Limb (tissue), 2 donors: ENCODE results near the gene PCDHB5.
"Not testable (repeated sequence)": the region's sequence is repeated elsewhere in the genome, so short reads cannot be mapped to it uniquely, and the experiment has no call there.

Experiments
- DNase-seq, 2 donors: peaks; one replicate each; pipeline ENCODE4 v3.0.0-alpha.2; 2016; ENCODE audit errors: extremely low spot score in 2 of 2

The PCDHB5 gene

DNA sequence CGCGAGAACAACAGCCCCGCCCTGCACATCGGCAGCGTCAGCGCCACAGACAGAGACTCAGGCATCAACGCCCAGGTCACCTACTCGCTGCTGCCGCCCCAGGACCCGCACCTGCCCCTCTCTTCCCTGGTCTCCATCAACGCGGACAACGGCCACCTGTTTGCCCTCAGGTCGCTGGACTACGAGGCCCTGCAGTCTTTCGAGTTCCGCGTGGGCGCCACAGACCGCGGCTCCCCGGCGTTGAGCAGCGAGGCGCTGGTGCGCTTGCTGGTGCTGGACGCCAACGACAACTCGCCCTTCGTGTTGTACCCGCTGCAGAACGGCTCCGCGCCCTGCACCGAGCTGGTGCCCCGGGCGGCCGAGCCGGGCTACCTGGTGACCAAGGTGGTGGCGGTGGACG, 16.6 kb downstream of the PCDHB5 start:
- DNase-seq, result not testable (repeated sequence)

DNA sequence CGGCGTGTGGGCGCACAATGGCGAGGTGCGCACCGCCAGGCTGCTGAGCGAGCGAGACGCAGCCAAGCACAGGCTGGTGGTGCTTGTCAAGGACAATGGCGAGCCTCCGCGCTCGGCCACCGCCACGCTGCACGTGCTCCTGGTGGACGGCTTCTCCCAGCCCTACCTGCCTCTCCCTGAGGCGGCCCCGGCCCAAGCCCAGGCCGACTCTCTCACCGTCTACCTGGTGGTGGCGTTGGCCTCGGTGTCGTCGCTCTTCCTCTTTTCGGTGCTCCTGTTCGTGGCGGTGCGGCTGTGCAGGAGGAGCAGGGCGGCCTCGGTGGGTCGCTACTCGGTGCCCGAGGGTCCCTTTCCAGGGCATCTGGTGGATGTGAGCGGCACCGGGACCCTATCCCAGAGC, 17.1 kb downstream of the PCDHB5 start:
- not testable (repeated sequence) for DNase-seq

DNA sequence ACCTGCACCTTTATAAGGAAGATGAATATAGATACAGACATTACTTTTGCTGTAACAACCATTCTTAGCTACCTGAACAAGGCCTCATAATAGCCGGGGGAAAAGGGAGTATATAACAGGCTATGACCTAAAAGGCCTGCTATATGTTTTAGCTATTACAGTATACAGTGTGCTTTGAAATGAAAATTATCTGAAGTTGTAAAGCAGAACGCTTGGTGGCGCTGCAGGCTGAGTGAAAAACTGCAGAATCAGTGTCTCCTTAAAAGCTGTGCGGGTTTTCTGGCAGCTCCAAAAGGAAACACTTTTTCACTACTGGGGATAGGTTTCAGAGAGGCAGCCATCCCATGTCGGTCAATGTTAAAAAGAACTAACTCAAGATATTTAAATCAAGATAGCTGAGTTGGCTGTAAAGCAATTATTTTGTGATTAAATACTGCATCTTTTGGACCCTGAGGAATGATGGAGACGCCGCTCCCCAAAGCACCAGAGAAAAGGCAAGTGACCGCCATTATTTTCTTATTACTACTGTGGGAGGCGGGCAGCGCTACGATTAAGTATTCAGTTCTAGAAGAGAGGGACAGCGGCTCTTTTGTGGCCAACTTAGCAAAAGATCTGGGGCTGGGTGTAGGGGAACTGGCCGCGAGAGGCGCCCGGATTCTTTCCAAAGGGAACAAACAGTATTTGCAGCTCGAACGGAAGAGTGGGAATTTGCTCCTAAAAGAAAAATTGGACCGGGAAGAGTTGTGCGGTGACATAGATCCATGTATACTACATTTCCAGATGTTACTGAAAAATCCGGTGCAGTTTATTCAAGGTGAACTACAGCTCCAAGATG, 20.8 kb downstream of the PCDHB5 start:
- no peak for DNase-seq

DNA sequence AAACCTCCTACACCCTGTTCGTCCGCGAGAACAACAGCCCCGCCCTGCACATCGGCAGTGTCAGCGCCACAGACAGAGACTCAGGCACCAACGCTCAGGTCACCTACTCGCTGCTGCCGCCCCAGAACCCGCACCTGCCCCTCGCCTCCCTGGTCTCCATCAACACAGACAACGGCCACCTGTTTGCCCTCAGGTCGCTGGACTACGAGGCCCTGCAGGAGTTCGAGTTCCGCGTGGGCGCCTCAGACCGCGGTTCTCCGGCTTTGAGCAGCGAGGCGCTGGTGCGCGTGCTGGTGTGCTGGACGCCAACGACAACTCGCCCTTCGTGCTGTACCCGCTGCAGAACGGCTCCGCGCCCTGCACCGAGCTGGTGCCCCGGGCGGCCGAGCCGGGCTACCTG, 22.4 kb downstream of the PCDHB5 start:
- DNase-seq, result not testable (repeated sequence)

DNA sequence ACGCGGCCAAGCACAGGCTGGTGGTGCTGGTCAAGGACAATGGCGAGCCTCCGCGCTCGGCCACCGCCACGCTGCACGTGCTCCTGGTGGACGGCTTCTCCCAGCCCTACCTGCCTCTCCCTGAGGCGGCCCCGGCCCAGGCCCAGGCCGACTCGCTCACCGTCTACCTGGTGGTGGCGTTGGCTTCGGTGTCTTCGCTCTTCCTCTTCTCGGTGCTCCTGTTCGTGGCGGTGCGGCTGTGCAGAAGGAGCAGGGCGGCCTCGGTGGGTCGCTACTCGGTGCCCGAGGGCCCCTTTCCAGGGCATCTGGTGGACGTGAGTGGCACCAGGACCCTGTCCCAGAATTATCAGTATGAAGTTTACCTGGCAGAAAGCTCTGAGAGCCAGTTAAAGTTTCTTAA, 22.9 kb downstream of the PCDHB5 start:
- DNase-seq, result not testable (repeated sequence)

DNA sequence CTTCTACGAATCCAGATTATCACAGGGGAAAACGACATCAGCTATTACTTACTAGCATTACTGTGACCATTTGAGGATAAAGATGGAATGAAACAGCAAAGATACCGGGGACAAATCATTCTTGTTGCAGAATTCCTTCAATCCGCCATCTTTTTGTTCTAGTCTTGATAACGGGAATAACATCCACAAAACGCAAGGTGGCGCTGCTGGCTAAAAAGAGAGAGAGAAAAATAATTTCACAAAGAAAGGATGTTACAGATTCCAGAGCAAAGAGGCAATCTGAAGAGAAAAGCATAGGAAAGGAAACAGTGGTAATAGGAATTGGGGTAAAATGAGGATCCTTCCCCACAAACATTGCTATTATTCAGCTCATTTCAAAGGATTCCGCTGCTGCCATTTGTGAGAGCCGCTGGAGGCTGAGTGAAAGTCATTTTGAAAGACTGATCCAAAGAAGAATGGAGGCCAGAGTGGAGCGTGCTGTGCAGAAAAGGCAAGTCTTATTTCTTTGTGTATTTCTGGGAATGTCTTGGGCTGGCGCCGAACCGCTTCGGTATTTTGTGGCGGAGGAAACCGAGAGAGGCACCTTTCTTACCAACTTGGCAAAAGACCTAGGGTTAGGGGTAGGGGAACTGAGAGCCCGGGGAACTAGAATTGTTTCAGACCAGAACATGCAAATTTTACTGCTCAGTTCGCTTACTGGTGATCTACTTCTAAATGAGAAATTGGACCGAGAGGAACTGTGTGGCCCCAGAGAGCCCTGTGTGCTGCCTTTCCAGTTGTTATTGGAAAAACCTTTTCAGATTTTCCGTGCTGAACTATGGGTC, 37.6 kb downstream of the PCDHB5 start, which contains the start of gene PCDHB7:
TSS of gene PCDHB7 (plus strand) at position 264 of the 824 bp plus-strand sequence. CDS start at position 456, 192 bp downstream.
- DNase-seq, result peak; percentile 7 to 40

DNA sequence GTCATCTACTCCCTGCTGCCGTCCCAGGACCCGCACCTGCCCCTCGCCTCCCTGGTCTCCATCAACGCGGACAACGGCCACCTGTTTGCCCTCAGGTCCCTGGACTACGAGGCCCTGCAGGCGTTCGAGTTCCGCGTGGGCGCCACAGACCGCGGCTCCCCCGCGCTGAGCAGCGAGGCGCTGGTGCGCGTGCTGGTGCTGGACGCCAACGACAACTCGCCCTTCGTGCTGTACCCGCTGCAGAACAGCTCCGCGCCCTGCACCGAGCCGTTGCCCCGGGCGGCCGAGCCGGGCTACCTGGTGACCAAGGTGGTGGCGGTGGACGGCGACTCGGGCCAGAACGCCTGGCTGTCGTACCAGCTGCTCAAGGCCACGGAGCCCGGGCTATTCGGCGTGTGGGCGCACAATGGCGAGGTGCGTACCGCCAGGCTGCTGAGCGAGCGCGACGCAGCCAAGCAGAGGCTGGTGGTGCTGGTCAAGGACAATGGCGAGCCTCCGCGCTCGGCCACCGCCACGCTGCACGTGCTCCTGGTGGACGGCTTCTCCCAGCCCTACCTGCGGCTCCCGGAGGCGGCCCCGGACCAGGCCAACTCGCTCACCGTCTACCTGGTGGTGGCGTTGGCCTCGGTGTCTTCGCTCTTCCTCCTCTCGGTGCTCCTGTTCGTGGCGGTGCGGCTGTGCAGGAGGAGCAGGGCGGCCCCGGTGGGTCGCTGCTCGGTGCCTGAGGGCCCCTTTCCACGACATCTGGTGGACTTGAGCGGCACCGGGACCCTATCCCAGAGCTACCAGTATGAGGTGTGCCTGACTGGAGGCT, 39.5 kb downstream of the PCDHB5 start:
- DNase-seq, result not testable (repeated sequence)

DNA sequence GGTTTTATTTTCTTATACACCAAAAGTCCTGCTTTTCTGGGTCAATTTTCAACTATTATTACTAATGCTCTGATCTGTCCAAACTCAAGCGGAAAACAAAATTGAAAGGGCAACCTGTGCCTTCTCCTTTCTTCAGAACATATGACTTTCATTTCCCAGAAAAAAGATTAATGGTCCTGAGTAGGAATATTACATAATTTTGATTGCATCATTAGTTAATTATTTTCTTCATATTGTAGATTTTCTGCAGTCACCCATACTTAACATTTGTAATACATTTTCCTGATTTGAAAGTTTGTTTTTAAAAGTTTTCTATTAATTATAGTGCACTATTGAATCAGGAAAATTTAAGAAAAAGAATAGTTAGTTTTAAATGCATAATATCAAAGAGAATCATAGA, 40.9 kb downstream of the PCDHB5 start:
- DNase-seq, result no peak

DNA sequence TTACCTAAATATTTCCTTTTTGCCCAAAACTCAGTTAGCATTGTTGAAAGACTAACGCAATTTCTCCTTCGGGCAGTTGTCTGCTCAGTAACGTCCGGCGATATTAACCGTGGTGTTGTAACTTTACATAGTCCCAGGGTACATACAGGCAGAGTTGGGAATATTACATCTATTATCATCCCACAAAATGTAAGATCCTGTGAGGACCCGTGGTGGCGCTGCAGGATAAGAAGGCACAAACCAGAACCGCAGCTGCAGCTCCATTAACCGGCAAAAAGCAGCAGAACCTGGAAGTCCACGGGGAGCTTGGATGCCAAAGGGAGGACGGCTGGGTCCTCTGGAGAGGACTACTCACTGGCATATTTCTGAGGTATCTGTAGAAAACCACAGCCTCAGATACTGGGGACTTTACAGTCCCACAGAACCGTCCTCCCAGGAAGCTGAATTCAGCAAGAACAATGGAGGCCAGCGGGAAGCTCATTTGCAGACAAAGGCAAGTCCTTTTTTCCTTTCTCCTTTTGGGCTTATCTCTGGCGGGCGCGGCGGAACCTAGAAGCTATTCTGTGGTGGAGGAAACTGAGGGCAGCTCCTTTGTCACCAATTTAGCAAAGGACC, 42.7 kb downstream of the PCDHB5 start, which contains the start of gene PCDHB8:
TSS of gene PCDHB8 (plus strand) at position 214 of the 615 bp plus-strand sequence. CDS start at position 459, 245 bp downstream.
- DNase-seq, result not testable (repeated sequence)

DNA sequence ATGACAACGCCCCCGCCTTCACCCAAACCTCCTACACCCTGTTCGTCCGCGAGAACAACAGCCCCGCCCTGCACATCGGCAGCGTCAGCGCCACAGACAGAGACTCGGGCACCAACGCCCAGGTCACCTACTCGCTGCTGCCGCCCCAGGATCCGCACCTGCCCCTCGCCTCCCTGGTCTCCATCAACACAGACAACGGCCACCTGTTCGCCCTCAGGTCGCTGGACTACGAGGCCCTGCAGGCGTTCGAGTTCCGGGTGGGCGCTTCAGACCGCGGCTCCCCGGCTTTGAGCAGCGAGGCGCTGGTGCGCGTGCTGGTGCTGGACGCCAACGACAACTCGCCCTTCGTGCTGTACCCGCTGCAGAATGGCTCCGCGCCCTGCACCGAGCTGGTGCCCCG, 44.4 kb downstream of the PCDHB5 start:
- not testable (repeated sequence) for DNase-seq

DNA sequence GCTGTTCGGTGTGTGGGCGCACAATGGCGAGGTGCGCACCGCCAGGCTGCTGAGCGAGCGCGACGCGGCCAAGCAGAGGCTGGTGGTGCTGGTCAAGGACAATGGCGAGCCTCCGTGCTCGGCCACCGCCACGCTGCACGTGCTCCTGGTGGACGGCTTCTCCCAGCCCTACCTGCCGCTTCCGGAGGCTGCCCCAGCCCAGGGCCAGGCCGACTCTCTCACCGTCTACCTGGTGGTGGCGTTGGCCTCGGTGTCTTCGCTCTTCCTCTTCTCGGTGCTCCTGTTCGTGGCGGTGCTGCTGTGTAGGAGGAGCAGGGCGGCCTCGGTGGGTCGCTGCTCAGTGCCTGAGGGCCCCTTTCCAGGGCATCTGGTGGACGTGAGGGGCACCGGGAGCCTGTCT, 44.9 kb downstream of the PCDHB5 start:
- DNase-seq, result not testable (repeated sequence)

DNA sequence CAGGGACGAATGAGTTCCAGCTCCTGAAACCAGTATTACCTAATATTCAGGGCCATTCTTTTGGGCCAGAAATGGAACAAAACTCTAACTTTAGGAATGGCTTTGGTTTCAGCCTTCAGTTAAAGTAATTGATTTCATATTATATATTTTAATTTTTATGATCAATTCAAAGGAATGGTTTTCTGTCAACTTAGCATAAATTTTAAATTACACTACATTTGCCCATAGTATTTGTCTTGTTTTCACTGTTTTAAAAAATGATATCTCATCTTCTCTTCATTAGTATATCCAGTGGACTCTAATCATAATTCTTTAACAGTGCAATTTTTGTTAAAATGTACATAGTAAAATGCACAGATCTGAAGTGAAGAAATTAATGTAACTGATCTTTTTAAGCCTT, 45.3 kb downstream of the PCDHB5 start:
- no peak for DNase-seq

DNA sequence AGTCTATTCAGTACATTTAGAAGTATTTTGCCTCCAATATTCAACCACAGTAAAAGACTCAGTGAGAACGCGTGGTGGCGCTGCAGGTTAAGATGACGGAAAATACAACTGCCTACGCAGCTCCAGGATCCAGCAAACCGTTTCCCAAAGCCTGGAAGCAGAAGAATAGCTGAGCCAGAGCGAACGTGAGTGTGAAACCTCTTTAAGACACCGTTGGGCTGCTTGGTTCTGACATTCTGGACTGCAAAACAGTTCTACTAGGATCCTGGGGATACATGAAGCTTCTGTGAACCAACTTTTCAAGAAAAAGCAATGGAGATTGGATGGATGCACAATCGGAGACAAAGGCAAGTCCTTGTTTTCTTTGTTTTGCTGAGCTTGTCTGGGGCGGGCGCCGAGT, 47.2 kb downstream of the PCDHB5 start, which contains the start of gene PCDHB16:
TSS of gene PCDHB16 (plus strand) at position 140 of the 400 bp plus-strand sequence. CDS start at position 313, 173 bp downstream.
- DNase-seq, result peak in 1 of 2 donors; percentile 43

DNA sequence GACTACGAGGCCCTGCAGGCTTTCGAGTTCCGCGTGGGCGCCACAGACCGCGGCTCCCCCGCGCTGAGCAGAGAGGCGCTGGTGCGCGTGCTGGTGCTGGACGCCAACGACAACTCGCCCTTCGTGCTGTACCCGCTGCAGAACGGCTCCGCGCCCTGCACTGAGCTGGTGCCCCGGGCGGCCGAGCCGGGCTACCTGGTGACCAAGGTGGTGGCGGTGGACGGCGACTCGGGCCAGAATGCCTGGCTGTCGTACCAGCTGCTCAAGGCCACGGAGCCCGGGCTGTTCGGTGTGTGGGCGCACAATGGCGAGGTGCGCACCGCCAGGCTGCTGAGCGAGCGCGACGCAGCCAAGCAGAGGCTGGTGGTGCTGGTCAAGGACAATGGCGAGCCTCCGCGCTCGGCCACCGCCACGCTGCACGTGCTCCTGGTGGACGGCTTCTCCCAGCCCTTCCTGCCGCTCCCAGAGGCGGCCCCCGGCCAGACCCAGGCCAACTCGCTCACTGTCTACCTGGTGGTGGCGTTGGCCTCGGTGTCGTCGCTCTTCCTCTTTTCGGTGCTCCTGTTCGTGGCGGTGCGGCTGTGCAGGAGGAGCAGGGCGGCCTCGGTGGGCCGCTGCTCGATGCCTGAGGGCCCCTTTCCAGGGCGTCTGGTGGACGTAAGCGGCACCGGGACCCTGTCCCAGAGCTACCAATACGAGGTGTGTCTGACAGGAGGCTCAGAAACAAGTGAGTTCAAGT, 49.3 kb downstream of the PCDHB5 start:
- not testable (repeated sequence) for DNase-seq

DNA sequence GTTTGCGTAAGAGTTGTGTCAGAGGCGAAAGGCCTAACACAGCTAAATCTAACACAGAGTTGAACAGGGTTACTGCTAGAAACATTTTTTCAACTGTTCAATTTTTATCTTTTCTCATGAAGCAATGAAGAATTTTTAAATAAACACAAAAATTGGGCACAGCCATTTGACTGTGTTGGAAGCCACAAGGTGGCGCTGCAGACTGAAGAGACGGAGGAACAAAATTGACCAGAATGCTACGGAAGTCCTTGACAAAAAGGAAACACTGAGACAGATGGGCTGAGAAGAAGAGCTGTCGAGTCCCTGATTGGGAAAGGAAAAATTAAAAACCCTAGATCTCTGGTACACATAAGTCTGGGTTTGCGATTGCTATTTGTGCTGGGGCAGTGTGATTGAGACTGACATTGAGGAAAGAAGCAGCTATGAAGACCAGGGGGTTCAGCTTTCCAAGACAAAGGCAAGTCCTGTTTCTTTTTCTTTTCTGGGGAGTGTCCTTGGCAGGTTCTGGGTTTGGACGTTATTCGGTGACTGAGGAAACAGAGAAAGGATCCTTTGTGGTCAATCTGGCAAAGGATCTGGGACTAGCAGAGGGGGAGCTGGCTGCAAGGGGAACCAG, 52.0 kb downstream of the PCDHB5 start, which contains the start of gene PCDHB9:
TSS of gene PCDHB9 (plus strand) at position 265 of the 616 bp plus-strand sequence. CDS start at position 423, 158 bp downstream.
- DNase-seq, result no peak
